Hematopoietic multipotent progenitor cell treated with erythropoietin and hydrocortisone succinate and interleukin-3 and kit ligand, for 4 days (in vitro differentiated cells): ENCODE results near the gene PGAP6.
"Not testable (repeated sequence)": the region's sequence is repeated elsewhere in the genome, so short reads cannot be mapped to it uniquely, and the experiment has no call there.

Experiments used
- DNase-seq: peaks from one replicate; pipeline ENCODE4 v3.0.0-alpha.2; 2015

Gene PGAP6

GRCh38 chr16:346587-346986 is 35.2 kb downstream of the PGAP6 start:
- DNase-seq: no peak

GRCh38 chr16:345772-346171 is 36.0 kb downstream of the PGAP6 start:
- no peak for DNase-seq

GRCh38 chr16:342455-343213 is 39.1 kb downstream of the PGAP6 start:
- DNase-seq: no peak

- not testable (repeated sequence) for DNase-seq
Measured at GRCh38 chr16:341974-342336, 39.8 kb downstream of the PGAP6 start.

GRCh38 chr16:341095-341973 is 40.4 kb downstream of the PGAP6 start:
- not testable (repeated sequence) for DNase-seq

GRCh38 chr16:340370-341091 is 41.2 kb downstream of the PGAP6 start:
- no peak for DNase-seq

- peak; percentile 91 for DNase-seq
Measured at GRCh38 chr16:339680-340079, 42.1 kb downstream of the PGAP6 start.

- no peak for DNase-seq
Measured at GRCh38 chr16:337975-338575, 43.7 kb downstream of the PGAP6 start.

- no peak for DNase-seq
Measured at GRCh38 chr16:337437-337836, 44.3 kb downstream of the PGAP6 start.

- DNase-seq: no peak
Measured at GRCh38 chr16:336269-336668, 45.5 kb downstream of the PGAP6 start.

- not testable (repeated sequence) for DNase-seq
Measured at GRCh38 chr16:334861-335632, 46.7 kb downstream of the PGAP6 start.

GRCh38 chr16:334164-334832 is 47.5 kb downstream of the PGAP6 start:
- not testable (repeated sequence) for DNase-seq

- DNase-seq: no peak
Measured at GRCh38 chr16:333406-334094, 48.2 kb downstream of the PGAP6 start.

GRCh38 chr16:331181-331814 is 50.5 kb downstream of the PGAP6 start:
- DNase-seq: not testable (repeated sequence)

- DNase-seq: no peak
Measured at GRCh38 chr16:330741-331140, 51.0 kb downstream of the PGAP6 start.

GRCh38 chr16:325375-326145 is 56.2 kb downstream of the PGAP6 start:
- DNase-seq: peak; percentile 31

- DNase-seq: peak; percentile 94
Measured at GRCh38 chr16:324451-325334, 57.1 kb downstream of the PGAP6 start.

GRCh38 chr16:324201-324450 is 57.7 kb downstream of the PGAP6 start:
- no peak for DNase-seq
